ENCODE results near the gene HIP1R.
"Not testable (repeated sequence)": the region's sequence is repeated elsewhere in the genome, so short reads cannot be mapped to it uniquely, and the experiment has no call there.

HIP1R gene

DNA sequence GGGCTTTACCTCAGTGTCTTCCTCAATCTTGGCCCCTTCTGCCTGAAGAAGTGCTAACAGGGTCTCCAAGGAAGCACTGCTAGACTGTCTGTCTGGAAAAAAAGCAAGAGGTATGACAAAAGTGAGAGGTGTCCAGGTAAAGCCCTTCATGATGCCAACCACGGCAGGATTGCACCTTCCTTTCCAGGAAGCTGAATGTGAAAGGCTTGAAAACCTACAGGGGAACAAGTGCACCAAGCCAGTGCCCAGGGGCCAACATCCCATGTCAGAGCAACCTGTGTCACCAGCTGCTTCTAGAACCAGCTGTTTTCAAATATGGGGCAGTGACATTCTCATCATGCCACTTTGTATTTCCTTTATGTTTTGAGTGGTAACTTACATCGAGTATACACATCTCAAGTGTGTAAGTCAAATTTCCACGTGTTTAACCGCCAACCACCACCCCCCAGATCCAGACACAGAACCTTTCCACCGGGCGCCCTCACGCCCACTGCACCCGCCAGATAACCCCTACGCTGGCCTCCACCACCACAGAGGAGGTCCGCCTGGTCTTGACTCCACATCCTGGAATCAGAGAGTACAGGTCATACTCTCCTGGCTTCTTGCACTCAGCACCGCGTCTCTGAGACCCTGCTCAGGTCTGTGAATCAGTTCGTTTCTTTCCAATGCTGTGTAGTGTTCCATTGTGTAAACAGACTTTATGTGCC is 33.4 kb downstream of the HIP1R start:
- DNase-seq = no peak
- Mint-ChIP-seq H3K4me3 (no peak overlapping the region), H3K36me3 (peaks cover 32 to 64% of the 10 kb centered on the region in 2 donors), H3K4me1 (peaks cover 56 to 93% of the 10 kb centered on the region in 2 donors), H3K27ac (peak overlapping the region; percentile 85), H3K27me3 (no peaks in the 10 kb centered on the region), H3K9me3 (no peaks in the 10 kb centered on the region)
- ATAC-seq (replicated peaks) = no peak

DNA sequence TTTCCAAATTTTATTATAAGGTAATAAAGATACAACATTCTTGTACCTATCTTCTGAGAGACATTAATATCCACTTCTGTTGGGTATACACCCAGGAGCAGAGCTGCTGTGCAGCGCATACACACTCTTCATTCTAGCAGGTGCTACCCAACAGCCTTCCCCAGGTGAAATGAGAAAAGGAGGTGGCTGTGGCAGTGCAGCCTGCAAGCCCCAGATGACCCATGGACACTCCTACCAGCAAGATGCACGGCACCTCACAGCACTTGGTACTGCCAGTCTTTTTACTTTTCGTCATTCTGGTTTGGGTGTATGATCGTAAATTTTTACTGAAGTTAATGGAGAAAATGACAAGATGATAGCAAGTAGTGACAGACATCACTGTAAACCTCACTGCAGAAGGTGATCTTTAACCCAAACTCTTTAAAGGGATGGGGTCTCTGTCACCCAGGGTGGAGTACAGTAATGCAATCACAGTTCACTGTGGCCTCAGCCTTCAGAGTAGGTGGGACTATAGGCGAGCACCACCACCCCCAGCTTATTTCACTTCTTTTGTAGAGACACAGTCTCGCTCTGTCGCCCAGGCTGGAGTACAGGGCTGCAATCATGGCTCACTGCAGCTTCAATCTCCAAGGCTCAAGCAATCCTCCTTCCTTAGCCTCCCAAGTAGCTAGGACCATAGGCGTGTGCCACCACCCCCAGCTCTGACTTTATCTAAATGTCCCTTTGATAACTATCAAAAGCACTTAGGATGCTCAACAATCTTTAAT is 34.1 kb downstream of the HIP1R start:
- Mint-ChIP-seq H3K27ac (peak overlapping the region; percentile 85), H3K27me3 (no peaks in the 10 kb centered on the region), H3K36me3 (peaks cover 31 to 64% of the 10 kb centered on the region in 2 donors), H3K4me3 (peak overlapping the region in 1 of 2 donors; percentile 13), H3K4me1 (peaks cover 62 to 98% of the 10 kb centered on the region in 2 donors), H3K9me3 (no peaks in the 10 kb centered on the region)
- no peak for DNase-seq
- ATAC-seq (replicated peaks) = no peak

DNA sequence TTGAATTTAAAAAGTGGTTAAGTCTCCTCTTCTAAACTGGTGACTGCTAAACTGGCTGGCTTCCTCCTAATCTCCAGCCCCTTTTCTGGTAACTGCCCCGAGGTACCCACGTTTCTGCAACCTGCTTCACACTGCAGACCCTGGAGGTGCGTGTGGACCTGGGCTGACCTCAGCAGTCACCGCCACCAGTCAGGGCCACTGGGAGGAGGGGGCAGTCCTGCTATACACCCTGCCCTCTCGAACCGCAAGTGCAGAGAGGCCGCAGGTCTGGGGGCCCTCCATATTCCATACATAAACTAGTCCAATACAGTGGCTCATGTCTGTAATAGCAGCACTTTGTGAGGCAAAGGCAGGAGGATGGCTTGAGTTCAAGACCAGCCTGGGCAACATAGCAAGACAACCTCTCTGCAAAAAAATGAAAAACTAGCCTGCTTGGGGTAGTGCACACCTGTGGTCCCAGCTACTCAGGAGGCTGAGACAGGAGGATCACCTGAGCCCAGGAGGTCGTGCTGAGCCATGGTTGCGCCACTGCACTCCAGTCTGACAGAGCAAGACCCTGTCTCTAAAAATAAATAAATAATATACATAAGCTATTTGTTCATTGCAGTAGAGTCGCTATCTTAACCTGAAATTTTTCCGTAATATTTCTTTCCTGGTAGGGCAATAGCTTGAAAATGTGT is 35.0 kb downstream of the HIP1R start:
- H3K4me1 Mint-ChIP-seq = peaks cover 60 to 95% of the 10 kb centered on the region in 2 donors
- no peaks in the 10 kb centered on the region for H3K9me3 Mint-ChIP-seq
- peak overlapping the region; percentile 68 to 74 for H3K4me3 Mint-ChIP-seq
- H3K27ac Mint-ChIP-seq = peak overlapping the region; percentile 39
- ATAC-seq (replicated peaks) (no peak), DNase-seq (no peak)
- no peaks in the 10 kb centered on the region for H3K27me3 Mint-ChIP-seq
- peaks cover 29 to 54% of the 10 kb centered on the region in 2 donors for H3K36me3 Mint-ChIP-seq

DNA sequence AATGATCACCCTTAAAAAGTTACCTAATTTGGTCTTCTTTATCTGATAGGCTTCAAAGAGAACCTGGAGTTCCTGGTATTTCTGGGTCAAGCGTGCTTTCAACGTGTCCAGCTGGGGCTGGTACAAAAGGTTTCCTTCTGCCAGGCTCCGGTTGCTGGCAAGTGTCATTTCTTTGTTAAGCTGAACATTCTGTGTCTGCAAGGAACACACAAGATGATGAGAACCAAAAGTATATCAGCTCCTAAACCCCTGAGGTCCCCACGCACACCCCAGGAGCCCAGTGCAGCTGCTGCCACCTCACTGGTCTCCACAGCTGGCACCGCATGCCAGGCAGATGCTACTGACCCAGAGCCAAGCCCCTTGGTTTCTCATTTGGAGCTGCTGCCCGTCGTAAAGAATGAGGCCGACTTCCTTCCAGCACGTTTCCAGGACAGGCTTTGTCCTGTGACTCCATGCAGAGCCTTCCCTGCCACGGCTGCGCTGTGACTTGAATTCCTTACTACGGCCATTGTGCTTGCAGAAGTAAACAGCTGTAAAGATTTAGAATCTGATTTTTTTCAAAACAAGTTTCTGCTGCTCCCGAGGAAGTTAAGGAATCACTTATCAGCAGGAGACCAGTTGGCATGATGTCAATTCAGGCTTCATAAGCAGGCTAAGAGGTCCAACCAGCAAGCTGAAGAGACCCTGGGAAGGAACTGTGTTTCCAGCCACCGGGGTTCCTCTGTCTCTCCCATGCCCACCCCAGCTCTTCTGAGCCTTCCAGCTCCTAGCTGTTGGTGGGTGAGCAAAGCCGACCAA is 35.8 kb downstream of the HIP1R start:
- ATAC-seq (replicated peaks) = peak; percentile 1 to 2
- H3K27ac Mint-ChIP-seq = peak overlapping the region; percentile 91
- no peak for DNase-seq
- peak overlapping the region; percentile 68 to 74 for H3K4me3 Mint-ChIP-seq
- no peaks in the 10 kb centered on the region for H3K27me3 Mint-ChIP-seq
- no peaks in the 10 kb centered on the region for H3K9me3 Mint-ChIP-seq
- peaks cover 23 to 48% of the 10 kb centered on the region in 2 donors for H3K36me3 Mint-ChIP-seq
- peaks cover 62 to 95% of the 10 kb centered on the region in 2 donors for H3K4me1 Mint-ChIP-seq

DNA sequence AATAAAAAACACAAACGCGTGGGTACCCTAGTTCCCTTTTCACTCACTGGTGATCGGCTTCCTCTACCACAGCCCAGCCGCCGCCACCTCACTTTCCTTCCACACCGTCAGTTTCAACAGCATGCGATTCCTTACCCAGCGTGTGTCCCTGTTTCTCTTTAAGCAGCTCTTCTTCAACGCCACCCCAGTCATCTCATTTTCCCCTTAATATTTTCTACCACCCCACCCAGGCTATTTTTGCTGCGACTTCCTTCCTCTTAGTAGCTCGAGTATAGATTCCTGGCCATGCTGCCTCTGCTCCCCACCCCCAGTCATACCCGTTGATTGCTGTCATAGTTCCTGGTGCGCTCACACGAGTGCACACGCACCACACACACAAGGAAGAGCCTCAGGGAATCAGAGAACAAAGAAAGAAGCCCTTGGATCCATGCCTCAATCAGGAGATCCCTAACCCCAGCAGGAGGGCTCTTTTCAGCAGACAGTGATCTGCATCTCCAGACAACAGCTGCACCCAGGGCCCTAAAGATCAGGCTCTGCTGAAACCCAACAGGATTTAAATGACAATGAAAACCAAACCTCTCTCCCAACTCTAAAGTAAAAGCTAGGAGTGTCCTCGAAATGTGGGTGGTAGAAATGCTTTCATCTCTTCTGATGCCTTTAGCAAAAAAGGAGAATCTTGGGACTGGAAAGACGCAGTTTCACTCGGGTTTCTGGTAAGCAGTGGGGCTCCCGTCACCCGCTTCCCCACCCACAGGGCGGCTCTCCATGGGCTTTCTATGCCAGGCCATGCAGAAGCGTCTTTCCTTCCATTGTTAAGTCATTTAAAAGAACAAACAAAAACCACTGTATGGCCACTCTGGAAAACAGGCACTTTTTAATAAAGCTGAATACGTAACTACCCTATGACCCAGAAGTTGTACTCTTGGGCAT is 36.9 kb downstream of the HIP1R start:
- ATAC-seq (replicated peaks) (peak; percentile 78 to 83), DNase-seq (peak; percentile 74)
- no peaks in the 10 kb centered on the region for H3K9me3 Mint-ChIP-seq
- peak overlapping the region; percentile 91 for H3K27ac Mint-ChIP-seq
- H3K27me3 Mint-ChIP-seq = no peaks in the 10 kb centered on the region
- H3K4me1 Mint-ChIP-seq = peaks cover 63 to 95% of the 10 kb centered on the region in 2 donors
- H3K36me3 Mint-ChIP-seq = peaks cover 18 to 43% of the 10 kb centered on the region in 2 donors
- peak overlapping the region; percentile 68 to 74 for H3K4me3 Mint-ChIP-seq

DNA sequence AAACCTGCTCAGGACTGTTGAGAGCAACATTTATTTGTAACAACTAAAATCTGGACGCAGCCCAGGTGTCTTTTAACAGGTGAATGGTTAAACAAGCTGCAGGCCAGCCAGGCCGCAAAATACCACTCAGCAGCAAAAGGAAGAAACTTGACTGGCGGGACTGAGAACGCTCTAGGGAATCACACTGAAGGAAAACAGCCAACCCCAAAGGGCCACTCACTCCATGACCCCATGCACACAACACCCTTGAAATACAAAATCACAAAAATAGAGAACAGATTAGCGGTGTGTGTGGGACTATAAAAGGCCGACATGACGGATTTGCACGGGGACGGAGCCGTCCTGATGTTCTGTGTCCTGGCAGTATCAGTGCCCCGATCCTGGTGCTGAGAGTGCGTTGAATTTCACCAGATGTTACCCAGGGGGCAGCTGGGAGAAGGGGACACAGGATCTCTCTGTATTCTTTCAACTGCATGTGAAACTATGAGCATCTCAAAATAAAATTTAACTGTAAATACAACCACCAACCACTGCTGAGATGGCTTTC is 37.6 kb downstream of the HIP1R start:
- no peak for DNase-seq
- H3K4me3 Mint-ChIP-seq = peak overlapping the region in 1 of 2 donors; percentile 53
- peak overlapping the region; percentile 91 for H3K27ac Mint-ChIP-seq
- H3K4me1 Mint-ChIP-seq = peaks cover 69 to 96% of the 10 kb centered on the region in 2 donors
- peaks cover 22 to 43% of the 10 kb centered on the region in 2 donors for H3K36me3 Mint-ChIP-seq
- H3K27me3 Mint-ChIP-seq = no peaks in the 10 kb centered on the region
- no peaks in the 10 kb centered on the region for H3K9me3 Mint-ChIP-seq
- no peak for ATAC-seq (replicated peaks)

DNA sequence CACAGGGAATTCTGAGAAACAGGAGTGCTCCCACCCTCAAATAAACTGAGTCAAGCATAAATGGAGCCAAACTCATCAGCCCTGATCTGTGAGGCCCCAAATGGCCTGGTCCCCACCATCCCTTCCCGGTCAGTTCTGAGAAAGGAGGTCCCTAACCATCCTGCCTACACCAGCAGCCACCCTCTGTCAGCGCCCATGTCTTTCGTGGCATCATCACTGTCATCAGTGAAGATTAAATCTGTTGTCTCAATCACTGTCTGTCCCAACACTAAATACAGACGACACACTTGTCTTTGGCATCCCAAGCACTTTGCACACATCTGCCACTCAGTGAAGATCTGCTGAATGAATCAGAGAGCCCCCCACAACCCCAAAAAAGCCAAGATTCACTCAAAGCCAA is 38.3 kb downstream of the HIP1R start:
- DNase-seq = no peak
- Mint-ChIP-seq H3K27ac (peak overlapping the region; percentile 91), H3K9me3 (no peaks in the 10 kb centered on the region), H3K27me3 (no peaks in the 10 kb centered on the region), H3K4me3 (no peak overlapping the region), H3K4me1 (peaks cover 71 to 96% of the 10 kb centered on the region in 2 donors), H3K36me3 (peaks cover 22 to 39% of the 10 kb centered on the region in 2 donors)
- no peak for ATAC-seq (replicated peaks)

DNA sequence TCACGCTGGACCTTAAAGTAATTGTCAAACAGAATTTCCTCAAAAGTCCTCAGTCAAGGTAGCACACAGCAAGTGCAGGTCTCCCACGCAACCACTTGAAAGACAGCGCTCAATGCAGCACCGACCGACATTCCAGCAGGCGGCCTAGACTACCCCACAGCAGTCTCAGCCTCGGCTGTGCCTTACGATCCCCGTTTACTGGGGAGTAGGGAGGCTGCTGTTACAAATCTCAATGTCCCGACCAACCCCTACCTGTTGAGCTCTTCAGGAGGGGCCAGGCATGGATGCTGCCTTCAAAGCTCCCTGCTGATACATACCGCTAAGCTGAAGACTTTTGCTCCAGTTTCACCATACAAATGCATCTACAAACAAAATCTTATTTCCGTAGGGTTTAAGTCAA is 38.8 kb downstream of the HIP1R start:
- peak overlapping the region; percentile 47 for H3K27ac Mint-ChIP-seq
- DNase-seq = no peak
- H3K4me3 Mint-ChIP-seq = no peak overlapping the region
- H3K27me3 Mint-ChIP-seq = no peaks in the 10 kb centered on the region
- ATAC-seq (replicated peaks) = no peak
- H3K36me3 Mint-ChIP-seq = peaks cover 18 to 34% of the 10 kb centered on the region in 2 donors
- H3K4me1 Mint-ChIP-seq = peaks cover 67 to 96% of the 10 kb centered on the region in 2 donors
- H3K9me3 Mint-ChIP-seq = no peaks in the 10 kb centered on the region

DNA sequence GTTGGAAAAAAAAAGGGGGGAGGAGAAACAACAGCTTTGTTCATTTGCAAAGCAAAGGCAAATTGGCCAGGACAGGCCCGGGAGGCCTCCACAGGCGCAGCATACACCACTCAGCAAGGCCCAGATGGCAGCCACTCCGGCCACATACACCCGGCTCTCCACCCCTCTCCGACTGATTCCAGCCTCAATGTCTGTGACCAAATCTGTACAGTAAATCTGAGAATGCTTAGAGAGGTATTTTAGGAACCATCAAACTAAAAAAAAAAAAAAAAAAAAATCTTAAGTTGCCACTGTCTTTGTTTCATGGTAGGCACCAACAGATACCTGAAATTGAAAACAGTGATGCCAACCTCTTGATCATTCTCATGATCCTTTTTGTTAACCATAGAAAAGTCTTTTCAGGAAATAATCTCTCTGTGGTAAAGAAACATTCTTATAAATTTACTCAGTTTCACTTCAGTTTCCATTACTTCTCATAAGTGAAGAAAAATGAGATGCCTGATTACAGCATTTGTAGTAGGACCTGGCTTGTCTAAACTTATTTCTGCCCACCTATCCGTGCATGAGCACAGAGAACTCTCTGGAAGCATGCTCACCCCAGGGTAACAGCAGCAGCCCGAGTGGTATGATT is 40.4 kb downstream of the HIP1R start:
- Mint-ChIP-seq H3K9me3 (no peaks in the 10 kb centered on the region), H3K4me3 (peak overlapping the region; percentile 35 to 39), H3K27ac (peak overlapping the region; percentile 71), H3K27me3 (no peaks in the 10 kb centered on the region), H3K4me1 (peaks cover 70 to 96% of the 10 kb centered on the region in 2 donors), H3K36me3 (peaks cover 14 to 34% of the 10 kb centered on the region in 2 donors)
- DNase-seq (no peak), ATAC-seq (replicated peaks) (peak; percentile 63 to 65)

DNA sequence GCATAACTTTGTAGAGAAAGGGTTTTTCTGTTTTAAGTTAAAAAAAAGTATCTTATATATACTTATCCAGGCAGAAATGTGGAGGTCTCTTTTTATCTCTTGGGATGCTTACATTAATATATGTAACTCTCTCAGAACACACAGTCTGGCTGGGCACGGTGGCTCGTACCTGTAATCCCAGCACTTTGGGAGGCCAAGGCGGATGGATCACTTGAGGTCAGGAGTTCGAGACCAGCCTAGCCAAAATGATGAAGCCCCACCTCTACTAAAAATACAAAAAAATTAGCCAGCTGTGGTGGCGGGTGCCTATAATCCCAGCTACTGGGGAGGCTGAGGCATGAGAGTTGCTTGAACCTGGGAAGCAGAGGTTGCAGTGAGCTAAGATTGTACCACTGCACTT is 41.0 kb downstream of the HIP1R start:
- DNase-seq; H3K9me3 Mint-ChIP-seq; ATAC-seq (replicated peaks); H3K27me3 Mint-ChIP-seq: not testable (repeated sequence)
- Mint-ChIP-seq H3K36me3 (peaks cover 15 to 36% of the 10 kb centered on the region in 2 donors), H3K27ac (peak overlapping the region; percentile 51), H3K4me3 (peak overlapping the region in 1 of 2 donors; percentile 30), H3K4me1 (peaks cover 71 to 96% of the 10 kb centered on the region in 2 donors)

DNA sequence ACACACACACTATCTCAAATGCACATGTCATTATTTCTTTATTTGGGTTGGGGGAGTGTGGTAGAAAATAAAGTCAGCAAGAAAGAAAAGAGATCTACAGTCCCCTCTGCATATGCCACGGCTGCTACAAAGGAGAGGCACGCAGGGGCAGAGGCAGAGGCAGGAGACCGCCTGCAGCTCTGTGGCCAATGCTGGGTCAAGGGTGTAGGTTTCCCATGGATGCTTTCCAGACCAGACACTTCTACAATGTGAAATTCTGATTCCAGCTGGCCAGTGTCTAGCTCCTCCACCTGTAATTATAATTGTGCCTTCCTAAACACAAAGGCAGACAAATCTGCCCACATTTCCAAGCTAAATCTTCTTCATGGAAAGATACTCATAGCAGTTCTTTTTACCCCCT is 41.5 kb downstream of the HIP1R start:
- Mint-ChIP-seq H3K27ac (no peak overlapping the region), H3K4me3 (peak overlapping the region in 1 of 2 donors; percentile 30), H3K27me3 (no peaks in the 10 kb centered on the region), H3K4me1 (peaks cover 71 to 96% of the 10 kb centered on the region in 2 donors), H3K9me3 (no peaks in the 10 kb centered on the region), H3K36me3 (peaks cover 15 to 36% of the 10 kb centered on the region in 2 donors)
- ATAC-seq (replicated peaks) (no peak), DNase-seq (no peak)

DNA sequence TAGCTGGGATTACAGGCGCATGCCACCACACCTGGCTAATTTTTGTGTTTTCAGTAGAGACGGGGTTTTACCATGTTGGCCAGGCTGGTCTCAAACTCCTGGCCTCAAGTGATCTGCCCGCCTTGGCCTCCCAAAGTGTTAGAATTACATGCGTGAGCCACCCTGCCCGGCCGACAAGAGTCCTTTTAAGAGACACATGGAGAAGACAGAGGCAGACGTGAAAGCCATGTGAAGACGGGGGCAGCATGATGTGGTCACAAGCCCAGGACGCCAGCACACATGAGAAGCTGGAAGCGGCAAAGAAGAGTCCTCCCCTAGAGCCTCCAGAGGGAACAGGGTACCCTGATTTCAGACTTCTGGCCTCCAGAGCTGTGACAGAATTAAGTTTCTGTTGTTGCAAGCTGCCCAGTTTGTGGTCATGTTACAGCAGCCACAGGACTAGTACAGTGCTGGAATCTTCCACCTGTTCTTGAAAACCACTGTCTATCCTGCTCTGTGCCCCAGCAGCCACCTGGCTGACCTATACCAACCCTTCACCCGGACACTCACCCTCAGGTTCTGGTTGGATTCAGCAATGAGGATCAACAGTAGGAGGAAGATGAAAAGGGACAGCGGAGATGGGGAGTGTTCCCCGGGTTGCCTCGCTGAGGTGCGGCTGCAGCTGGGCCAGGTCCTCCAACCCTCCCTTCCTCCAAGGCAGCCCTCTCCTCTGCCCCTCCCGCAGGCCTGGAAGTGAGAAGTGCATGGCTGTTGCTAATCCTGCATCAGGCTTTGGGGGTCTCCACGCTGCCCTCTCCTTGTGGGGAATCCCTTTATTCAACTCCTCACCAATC is 43.7 kb downstream of the HIP1R start:
- no peak overlapping the region for H3K27ac Mint-ChIP-seq
- no peaks in the 10 kb centered on the region for H3K27me3 Mint-ChIP-seq
- H3K36me3 Mint-ChIP-seq = peaks cover 16 to 36% of the 10 kb centered on the region in 2 donors
- ATAC-seq (replicated peaks) (no peak), DNase-seq (no peak)
- H3K4me3 Mint-ChIP-seq = no peak overlapping the region
- H3K4me1 Mint-ChIP-seq = peaks cover 66 to 96% of the 10 kb centered on the region in 2 donors
- no peaks in the 10 kb centered on the region for H3K9me3 Mint-ChIP-seq
